ENCODE data around the gene KHDRBS2. TPM values are rescaled to one million over a fixed set of nuclear protein-coding genes. Genes with fewer than 3 reads are reported as not detected.

Gene KHDRBS2
- total and polyA plus RNA-seq, 2 of the 4 experiments (the other 2 are of a cell fraction), result not detected

GRCh38 chr6:62119401-62119800 lies 166.6 kb downstream of the KHDRBS2 start:
- Histone ChIP-seq H4K8ac (ENCODE audit: low read depth in 2 of 2, low read length in 2 of 2) (no peak overlapping the region), H3K36me3 (ENCODE audit: control insufficient read depth, insufficient read depth, low read length) (no peaks in the 10 kb centered on the region), H2AK9ac (replicated peaks; ENCODE audit: low read depth, low read length, poor library complexity) (no peak overlapping the region), H3K9me3 (ENCODE audit: control insufficient read depth, insufficient read depth, low read length) (peaks cover 10% of the 10 kb centered on the region), H2AFZ (replicated peaks; ENCODE audit: low read length, poor library complexity) (no peak overlapping the region), H2BK5ac (ENCODE audit: low read depth, low read length, poor library complexity, severe bottlenecking) (no peak overlapping the region), H3K56ac (ENCODE audit: extremely low read depth, insufficient read depth, low read length) (no peak overlapping the region), H3K79me1 (ENCODE audit: low read depth in 1 of 2, low read length in 2 of 2) (no peaks in the 10 kb centered on the region), H2BK15ac (ENCODE audit: low read depth, low read length) (no peak overlapping the region), H3K18ac (ENCODE audit: low read depth, low read length) (no peak overlapping the region), H3K9ac (ENCODE audit: low read depth, low read length) (no peak overlapping the region), H3K23ac (ENCODE audit: low read depth, low read length) (no peak overlapping the region), H3K9me1 (ENCODE audit: insufficient read depth, low read length) (no peaks in the 10 kb centered on the region), H2AK5ac (ENCODE audit: low read depth, low read length) (no peak overlapping the region), H3K27me3 (ENCODE audit: control insufficient read depth, insufficient read depth, low read length) (no peaks in the 10 kb centered on the region), H3K14ac (replicated peaks; ENCODE audit: low read depth, low read length) (no peak overlapping the region), H4K20me1 (ENCODE audit: insufficient read depth, low read length) (no peaks in the 10 kb centered on the region), H2BK20ac (ENCODE audit: low read depth, low read length) (no peak overlapping the region), H3K27ac (ENCODE audit: insufficient read depth, low read length) (no peak overlapping the region), H2BK120ac (ENCODE audit: low read depth, low read length) (no peak overlapping the region), H3K4me1 (ENCODE audit: control insufficient read depth, insufficient read depth, low read length) (no peaks in the 10 kb centered on the region), H4K91ac (ENCODE audit: insufficient read depth, low read depth, low read length) (no peak overlapping the region), H3K4me2 (ENCODE audit: low read depth, low read length) (no peak overlapping the region), H4K5ac (ENCODE audit: low read depth, low read length) (no peak overlapping the region), H3K4me3 (ENCODE audit: insufficient read depth, low read depth, low read length) (no peak overlapping the region), H3K4ac (ENCODE audit: low read depth, low read length) (no peak overlapping the region)
- no TSS peak for BruUV-seq (replicated peaks)
- TF ChIP-seq BHLHE40 (IDR thresholded peaks at IDR 0.05; ENCODE audit: low read depth, low read length) (no peak), RAD21 (IDR thresholded peaks at IDR 0.05; ENCODE audit: low read length) (no peak), CHD1 (IDR thresholded peaks at IDR 0.05; ENCODE audit: low read depth, low read length) (no peak), CTCF (conservative IDR thresholded peaks at IDR 0.05; ENCODE audit: low read depth, low read length) (no peak), FOS (IDR thresholded peaks at IDR 0.05; ENCODE audit: low read depth, low read length) (no peak), RFX5 (IDR thresholded peaks at IDR 0.05; ENCODE audit: low read depth, low read length) (no peak), USF2 (IDR thresholded peaks at IDR 0.05; ENCODE audit: low read depth, low read length) (no peak), RCOR1 (IDR thresholded peaks at IDR 0.05; ENCODE audit: insufficient replicate concordance, low read length) (no peak), ELK1 (IDR thresholded peaks at IDR 0.05; ENCODE audit: borderline replicate concordance, low read depth, low read length) (no peak), SMC3 (IDR thresholded peaks at IDR 0.05; ENCODE audit: low read depth, low read length) (no peak), MXI1 (IDR thresholded peaks at IDR 0.05; ENCODE audit: borderline replicate concordance, low read depth, low read length) (no peak), POLR2A (IDR thresholded peaks at IDR 0.05; ENCODE audit: low read depth, low read length) (no peak), CEBPB (IDR thresholded peaks at IDR 0.05; ENCODE audit: low read depth, low read length) (no peak)
- dilution Hi-C loops (cut with HindIII; ENCODE audit: low sequenced_read_pairs, unreplicated experiment), result no loop called here
- in situ Hi-C loops (cut with MboI; ENCODE audit: low sequenced_read_pairs), result no loop called here
- CTCF ChIA-PET, result no interaction called here
- intact Hi-C loops (cut with micrococcal nuclease), result no loop called here
- no CpG with 5 or more reads among the region's 1 CpG for WGBS, 2 experiments (ENCODE audit: extremely low coverage in 2 of 2, insufficient read length in 1 of 2)
- ATAC-seq (ENCODE audit: low read depth) (no peak), DNase-seq (no peak)
- POLR2A ChIA-PET (ENCODE audit: unreplicated experiment), result no interaction called here

All from IMR-90 (cell line).